HEK293T (cell line): Measurements from ENCODE around the gene MBD2.

Experiments
- BHLHE40 ChIP-seq: fragments of 450-650 bp; IDR thresholded peaks from 2 replicates; pipeline ENCODE4 v1.6.1; 2016; ENCODE audit warnings: mild to moderate bottlenecking, moderate library complexity, borderline replicate concordance
- FOXA1 ChIP-seq: fragments of 450-650 bp; IDR thresholded peaks from 2 replicates; pipeline ENCODE4 v1.6.1; 2016; ENCODE audit warnings: mild to moderate bottlenecking
- FOXM1 ChIP-seq: fragments of 450-650 bp; IDR thresholded peaks from 2 replicates; pipeline ENCODE4 v1.6.1; 2017; ENCODE audit warnings: mild to moderate bottlenecking, borderline replicate concordance
- L3MBTL2 ChIP-seq: fragments of 450-650 bp; conservative IDR thresholded peaks from 2 replicates; pipeline ENCODE4 v1.6.1; 2016; ENCODE audit warnings: mild to moderate bottlenecking
- LEF1 ChIP-seq: fragments of 450-650 bp; IDR thresholded peaks from 2 replicates; pipeline ENCODE4 v1.6.1; 2017; ENCODE audit warnings: mild to moderate bottlenecking, borderline replicate concordance

DNA sequence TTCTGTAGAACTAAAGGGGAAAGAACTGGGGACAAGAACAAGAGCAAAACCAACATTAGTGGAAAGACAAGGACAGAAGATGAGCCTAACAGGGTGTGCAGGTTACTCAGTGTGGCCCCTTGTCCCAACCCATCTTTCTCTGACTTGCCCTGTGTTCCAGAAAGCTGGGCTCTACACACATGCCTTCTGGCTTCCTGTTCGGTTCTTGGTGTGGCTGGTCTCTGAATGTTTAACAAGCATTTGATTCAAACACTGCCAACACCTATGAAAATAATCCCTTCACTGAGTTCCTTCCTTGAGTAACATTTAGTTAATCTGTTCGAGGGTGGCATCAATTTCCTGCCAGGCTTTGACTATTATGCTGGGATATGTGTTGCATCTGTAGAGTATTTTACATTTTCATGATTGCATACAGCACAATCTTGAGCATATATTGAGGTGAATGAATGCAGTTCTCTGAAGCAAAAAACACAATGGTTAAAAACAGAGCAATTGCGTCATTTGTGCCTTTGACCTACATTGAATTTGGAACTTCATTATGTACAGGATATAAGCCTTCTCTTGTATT lies 83.3 kb downstream of the MBD2 start:
- TF ChIP-seq L3MBTL2 (no peak), FOXA1 (no peak), FOXM1 (no peak), LEF1 (no peak), BHLHE40 (no peak)
